C4-2B (cell line): Measurements from ENCODE around the gene CFAP70.

Experiments used
- CTCF ChIP-seq: fragments of 450-650 bp; conservative IDR thresholded peaks from 2 replicates; pipeline ENCODE4 v1.5.1; 2017; ENCODE audit warnings: mild to moderate bottlenecking
- ZFX ChIP-seq: fragments of 450-650 bp; IDR thresholded peaks from 2 replicates; pipeline ENCODE4 v1.6.1; 2017

GRCh38 chr10:73405556-73405955, 46.9 kb upstream of the CFAP70 start:
- TF ChIP-seq CTCF (no peak), ZFX (no peak)
